ENCODE results near the gene ERGIC1. TPM values are rescaled to one million over a fixed set of nuclear protein-coding genes. Genes with fewer than 3 reads are reported as not detected.
A peak's percentile ranks its signal among the peaks of the same experiment; 100 is the strongest.
"Not testable (repeated sequence)": the region's sequence is repeated elsewhere in the genome, so short reads cannot be mapped to it uniquely, and the experiment has no call there.

The ERGIC1 gene
- total RNA-seq, 2 experiments from 2014 or later: 33.4 to 36.2 TPM

- Mint-ChIP-seq H3K9me3 (peaks cover 2% of the 10 kb centered on the region), H3K27me3 (ENCODE audit: low read depth) (no peaks in the 10 kb centered on the region), H3K27ac (peak overlapping the region; percentile 12), H3K36me3 (ENCODE audit: low read depth) (no peaks in the 10 kb centered on the region), H3K4me3 (no peak overlapping the region), H3K4me1 (ENCODE audit: low read depth) (peaks cover 14% of the 10 kb centered on the region)
- CTCF ChIA-PET: no interaction called here
- intact Hi-C loops (cut with micrococcal nuclease): no loop called here
- no peak for DNase-seq
Measured at GRCh38 chr5:172805736-172806255, 28.3 kb upstream of the ERGIC1 start.

DNA sequence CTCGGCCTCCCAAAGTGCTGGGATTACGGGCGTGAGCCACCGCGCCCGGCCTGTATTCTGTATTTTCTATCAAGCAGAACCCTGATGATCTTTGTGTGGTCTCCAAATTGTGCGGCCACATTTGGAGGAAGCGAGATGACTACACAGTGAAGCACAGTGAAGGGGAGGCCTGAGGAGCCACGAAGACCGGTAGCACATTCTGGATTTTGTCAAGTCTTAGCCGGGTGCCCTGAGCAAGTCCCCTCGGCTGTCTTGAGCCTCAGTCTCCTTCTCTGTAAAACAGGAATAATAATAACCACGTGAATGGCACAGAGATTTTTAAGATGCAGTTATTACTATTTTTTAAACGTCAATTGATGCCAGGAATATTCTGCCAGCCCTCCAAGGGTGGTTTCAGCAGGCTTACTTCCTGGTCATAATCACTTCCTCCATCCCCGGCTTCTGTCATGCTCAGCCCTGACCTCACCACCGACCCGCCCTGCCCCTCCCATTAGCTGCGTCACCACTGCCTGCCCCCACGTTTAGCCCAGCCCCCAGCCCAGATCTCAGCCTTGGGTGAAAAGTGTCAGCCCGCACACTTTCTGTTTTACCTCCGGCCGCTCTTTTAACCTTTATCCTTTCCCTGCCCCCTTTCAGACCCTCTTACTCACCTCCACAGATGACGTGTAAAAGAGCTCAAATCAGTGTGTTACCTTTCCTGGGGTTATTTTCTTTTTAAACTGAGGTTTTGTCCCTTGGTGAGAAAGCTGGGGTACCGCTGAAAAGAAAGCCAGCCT lies 27.0 kb upstream of the ERGIC1 start:
- peak; percentile 98 for DNase-seq
- no peaks in the 10 kb centered on the region for H3K27me3 Mint-ChIP-seq (ENCODE audit: low read depth)
- intact Hi-C loops (cut with micrococcal nuclease): loop anchor here (1.0 kb wide), 6 partner anchors 9 to 337 kb away; partner anchors contain the start of genes BNIP1 and ERGIC1
- H3K36me3 Mint-ChIP-seq (ENCODE audit: low read depth): no peaks in the 10 kb centered on the region
- peaks cover 14% of the 10 kb centered on the region for H3K4me1 Mint-ChIP-seq (ENCODE audit: low read depth)
- CTCF ChIA-PET: interaction anchor here (0.6 to 1.7 kb wide), 9 partner anchors 10 to 339 kb away, joined by 3 to 5 read pairs (median 3); partner anchors contain the start of gene ERGIC1
- H3K9me3 Mint-ChIP-seq: peaks cover 2% of the 10 kb centered on the region
- peak overlapping the region; percentile 43 for H3K4me3 Mint-ChIP-seq
- H3K27ac Mint-ChIP-seq: peak overlapping the region; percentile 86

- Mint-ChIP-seq H3K36me3 (ENCODE audit: low read depth) (no peaks in the 10 kb centered on the region), H3K4me1 (ENCODE audit: low read depth) (peaks cover 14% of the 10 kb centered on the region), H3K4me3 (peak overlapping the region; percentile 42), H3K9me3 (peaks cover 2% of the 10 kb centered on the region), H3K27me3 (ENCODE audit: low read depth) (no peaks in the 10 kb centered on the region), H3K27ac (peak overlapping the region; percentile 69)
- CTCF ChIA-PET: interaction anchor here (0.6 to 1.7 kb wide), 9 partner anchors 10 to 338 kb away, joined by 3 to 5 read pairs (median 3); partner anchors contain the start of gene ERGIC1
- DNase-seq: no peak
- intact Hi-C loops (cut with micrococcal nuclease): loop anchor here (1.0 kb wide), 6 partner anchors 8 to 336 kb away; partner anchors contain the start of genes BNIP1 and ERGIC1
Measured at GRCh38 chr5:172807766-172808311, 26.2 kb upstream of the ERGIC1 start.

DNA sequence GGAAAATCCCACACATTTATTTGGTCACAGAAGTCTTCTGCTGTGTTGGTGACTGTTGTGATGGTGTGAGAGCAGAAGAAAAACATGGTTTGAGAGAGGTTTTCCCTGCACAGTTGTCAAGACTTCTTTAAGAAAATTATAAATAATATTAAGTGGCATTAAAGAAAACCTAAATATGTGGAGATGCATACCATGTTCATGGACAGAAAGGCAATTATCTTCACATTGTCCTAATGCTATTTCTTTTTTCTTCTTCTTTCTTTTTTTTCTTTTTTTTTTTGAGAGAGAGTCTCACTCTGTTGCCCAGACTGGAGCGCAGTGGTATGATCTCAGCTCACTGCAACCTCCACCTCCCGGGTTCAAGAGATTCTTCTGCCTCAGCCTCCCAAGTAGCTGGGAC lies 24.3 kb upstream of the ERGIC1 start:
- Mint-ChIP-seq H3K9me3 (peaks cover 2% of the 10 kb centered on the region), H3K4me1 (ENCODE audit: low read depth) (peaks cover 14% of the 10 kb centered on the region), H3K27ac (no peak overlapping the region)

DNA sequence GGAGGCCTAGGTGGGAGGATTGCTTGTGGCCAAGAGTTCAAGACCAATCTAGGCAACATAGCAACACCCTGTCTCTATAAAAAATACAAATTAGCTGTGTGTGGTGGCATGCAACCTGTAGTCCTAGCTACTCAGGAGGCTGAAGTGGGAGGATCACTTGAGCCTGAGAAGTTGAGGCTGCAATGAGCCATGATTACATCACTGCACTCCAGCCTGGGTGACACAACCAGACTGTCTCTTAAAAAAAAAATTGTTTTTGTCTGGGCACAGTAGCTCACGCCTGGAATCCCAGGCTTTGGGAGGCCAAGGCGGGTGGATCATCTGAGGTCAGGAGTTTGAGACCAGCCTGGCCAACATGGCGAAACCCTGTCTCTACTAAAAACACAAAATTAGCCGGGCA lies 23.1 kb upstream of the ERGIC1 start:
- H3K36me3 Mint-ChIP-seq (ENCODE audit: low read depth); H3K27me3 Mint-ChIP-seq (ENCODE audit: low read depth); intact Hi-C loops (cut with micrococcal nuclease); H3K9me3 Mint-ChIP-seq; DNase-seq; H3K27ac Mint-ChIP-seq; CTCF ChIA-PET; H3K4me3 Mint-ChIP-seq: not testable (repeated sequence)
- H3K4me1 Mint-ChIP-seq (ENCODE audit: low read depth): peaks cover 14% of the 10 kb centered on the region

More for the DNA sequence above, 24.3 kb upstream of the ERGIC1 start:
- H3K27me3 Mint-ChIP-seq (ENCODE audit: low read depth): no peaks in the 10 kb centered on the region
- no peaks in the 10 kb centered on the region for H3K36me3 Mint-ChIP-seq (ENCODE audit: low read depth)
- CTCF ChIA-PET: no interaction called here
- no peak for DNase-seq
- intact Hi-C loops (cut with micrococcal nuclease): no loop called here
- no peak overlapping the region for H3K4me3 Mint-ChIP-seq

DNA sequence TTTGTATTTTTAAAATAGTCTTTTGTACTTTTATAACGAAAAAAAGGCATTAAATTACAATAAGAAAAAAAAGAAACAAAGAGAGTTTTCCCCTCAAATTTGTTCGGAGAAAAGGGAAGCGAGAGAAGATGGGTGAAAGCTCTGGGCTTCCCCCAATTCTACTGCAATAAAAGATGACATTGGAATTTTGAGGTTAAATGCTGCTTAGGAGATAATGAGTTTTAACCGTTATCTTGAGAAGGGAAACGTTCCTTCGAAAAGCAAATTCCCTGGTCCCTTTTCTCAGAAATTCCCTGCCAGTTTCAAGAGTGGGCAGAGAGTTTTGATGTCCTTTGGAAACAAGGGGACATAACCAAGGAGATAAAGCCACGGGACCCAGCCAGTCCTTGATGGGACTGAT lies 18.4 kb upstream of the ERGIC1 start:
- Mint-ChIP-seq H3K27me3 (ENCODE audit: low read depth) (no peaks in the 10 kb centered on the region), H3K27ac (no peak overlapping the region), H3K4me3 (no peak overlapping the region), H3K36me3 (ENCODE audit: low read depth) (no peaks in the 10 kb centered on the region), H3K4me1 (ENCODE audit: low read depth) (peaks cover 12% of the 10 kb centered on the region), H3K9me3 (no peaks in the 10 kb centered on the region)
- DNase-seq: no peak
- intact Hi-C loops (cut with micrococcal nuclease): loop anchor here (1.0 to 2.0 kb wide), 2 partner anchors 8 to 17 kb away; no protein-coding TSS in a partner anchor
- CTCF ChIA-PET: no interaction called here

- no peaks in the 10 kb centered on the region for H3K36me3 Mint-ChIP-seq (ENCODE audit: low read depth)
- peak; percentile 49 for DNase-seq
- H3K4me1 Mint-ChIP-seq (ENCODE audit: low read depth): peaks cover 12% of the 10 kb centered on the region
- no peak overlapping the region for H3K27ac Mint-ChIP-seq
- CTCF ChIA-PET: no interaction called here
- no peaks in the 10 kb centered on the region for H3K27me3 Mint-ChIP-seq (ENCODE audit: low read depth)
- intact Hi-C loops (cut with micrococcal nuclease): loop anchor here (1.0 to 2.0 kb wide), 2 partner anchors 10 to 16 kb away; no protein-coding TSS in a partner anchor
- no peaks in the 10 kb centered on the region for H3K9me3 Mint-ChIP-seq
- no peak overlapping the region for H3K4me3 Mint-ChIP-seq
Measured at GRCh38 chr5:172816925-172817562, 17.0 kb upstream of the ERGIC1 start.

- intact Hi-C loops (cut with micrococcal nuclease): loop anchor here (2.0 kb wide), 1 partner anchor 15 kb away; no protein-coding TSS in a partner anchor
- H3K27ac Mint-ChIP-seq: no peak overlapping the region
- no peaks in the 10 kb centered on the region for H3K27me3 Mint-ChIP-seq (ENCODE audit: low read depth)
- no peaks in the 10 kb centered on the region for H3K9me3 Mint-ChIP-seq
- CTCF ChIA-PET: no interaction called here
- H3K4me1 Mint-ChIP-seq (ENCODE audit: low read depth): peaks cover 12% of the 10 kb centered on the region
- H3K4me3 Mint-ChIP-seq: no peak overlapping the region
- DNase-seq: no peak
- H3K36me3 Mint-ChIP-seq (ENCODE audit: low read depth): no peaks in the 10 kb centered on the region
Measured at GRCh38 chr5:172817664-172818063, 16.4 kb upstream of the ERGIC1 start.

DNA sequence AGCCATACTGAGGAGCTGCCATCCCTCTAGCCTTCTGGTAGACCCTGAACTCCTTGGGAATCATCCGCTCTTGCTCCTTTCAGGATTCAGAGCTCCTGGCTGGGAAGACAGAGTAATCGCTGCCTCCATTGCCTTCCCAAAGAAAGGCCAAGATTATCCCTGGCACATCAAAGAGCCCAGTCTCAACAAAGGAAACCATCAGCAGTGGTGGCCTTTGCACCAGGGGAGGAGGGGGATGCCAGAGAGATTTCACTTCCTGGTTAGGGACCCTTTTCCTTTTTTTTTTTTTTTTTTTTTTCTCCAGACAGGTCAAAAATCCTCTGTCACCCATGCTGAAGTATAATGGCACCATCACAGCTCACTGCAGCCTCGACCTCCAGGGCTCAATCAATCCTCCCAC lies 16.0 kb upstream of the ERGIC1 start:
- intact Hi-C loops (cut with micrococcal nuclease): no loop called here
- Mint-ChIP-seq H3K9me3 (no peaks in the 10 kb centered on the region), H3K4me3 (no peak overlapping the region), H3K27ac (no peak overlapping the region), H3K27me3 (ENCODE audit: low read depth) (no peaks in the 10 kb centered on the region), H3K36me3 (ENCODE audit: low read depth) (no peaks in the 10 kb centered on the region), H3K4me1 (ENCODE audit: low read depth) (peaks cover 12% of the 10 kb centered on the region)
- DNase-seq: no peak
- CTCF ChIA-PET: no interaction called here

DNA sequence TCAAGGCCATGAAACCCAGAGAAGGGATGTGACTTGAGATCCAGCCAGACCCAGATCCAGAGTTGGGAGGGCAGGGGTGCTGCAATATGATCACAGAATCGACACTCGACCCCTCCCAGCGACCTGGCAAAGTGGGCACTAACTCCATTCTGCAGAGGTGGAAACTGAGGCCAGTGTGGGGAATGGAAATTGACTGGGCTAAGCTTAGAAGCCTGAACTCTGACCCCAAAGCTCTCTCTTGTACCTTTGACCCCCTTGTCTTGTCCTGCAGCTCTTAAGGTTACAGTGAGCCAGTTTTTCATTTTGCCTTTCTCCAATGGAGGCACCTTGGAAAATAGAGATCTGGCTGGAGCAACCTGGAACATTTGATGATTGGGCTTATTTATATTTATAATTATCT lies 14.5 kb upstream of the ERGIC1 start:
- no peak overlapping the region for H3K4me3 Mint-ChIP-seq

DNA sequence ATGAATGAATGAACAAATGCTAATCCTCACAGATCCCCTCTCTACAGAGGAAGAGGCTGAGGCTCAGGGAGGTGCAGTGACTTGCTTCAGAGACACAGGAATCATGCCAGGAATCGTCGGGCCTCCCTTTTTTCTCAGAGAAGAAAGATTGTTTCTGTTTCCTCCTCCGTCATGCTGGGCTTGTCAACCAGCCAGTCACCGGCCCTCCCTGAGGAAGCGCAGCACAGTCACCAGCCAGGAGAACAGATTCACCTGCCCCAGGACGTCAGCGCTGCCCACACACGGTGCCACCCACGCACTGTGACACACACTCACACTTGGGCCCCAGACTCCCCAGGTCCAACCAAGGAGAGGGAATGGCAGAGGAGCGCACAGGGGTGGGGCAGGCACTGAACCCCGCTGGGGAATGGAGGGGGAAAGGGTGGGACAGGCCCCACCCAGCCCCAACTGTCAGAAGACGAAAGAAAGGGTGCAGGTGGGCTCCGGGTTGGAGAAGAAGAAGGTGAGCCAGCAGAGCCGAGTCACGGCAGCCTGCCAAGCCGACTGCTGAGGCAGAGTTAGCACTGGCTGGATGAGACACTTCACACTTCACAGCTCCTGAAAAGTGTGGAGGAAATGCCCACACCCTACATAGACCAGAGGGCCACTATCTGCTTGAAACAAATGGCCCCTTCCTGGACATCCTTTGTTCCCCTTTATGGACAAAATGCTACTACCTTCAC lies 13.8 kb upstream of the ERGIC1 start:
- H3K27ac Mint-ChIP-seq: no peak overlapping the region
- no peaks in the 10 kb centered on the region for H3K27me3 Mint-ChIP-seq (ENCODE audit: low read depth)
- CTCF ChIA-PET: no interaction called here
- peaks cover 12% of the 10 kb centered on the region for H3K4me1 Mint-ChIP-seq (ENCODE audit: low read depth)
- intact Hi-C loops (cut with micrococcal nuclease): no loop called here
- no peak for DNase-seq
- H3K36me3 Mint-ChIP-seq (ENCODE audit: low read depth): no peaks in the 10 kb centered on the region
- peaks cover under 1% of the 10 kb centered on the region for H3K9me3 Mint-ChIP-seq
- H3K4me3 Mint-ChIP-seq: no peak overlapping the region

More for the DNA sequence above, 14.5 kb upstream of the ERGIC1 start:
- no peak for DNase-seq
- CTCF ChIA-PET: no interaction called here
- Mint-ChIP-seq H3K27ac (no peak overlapping the region), H3K36me3 (ENCODE audit: low read depth) (no peaks in the 10 kb centered on the region), H3K9me3 (no peaks in the 10 kb centered on the region), H3K27me3 (ENCODE audit: low read depth) (no peaks in the 10 kb centered on the region), H3K4me1 (ENCODE audit: low read depth) (peaks cover 12% of the 10 kb centered on the region)
- intact Hi-C loops (cut with micrococcal nuclease): no loop called here
